Mucosa of descending colon (tissue), 3 donors: Measurements from ENCODE around the gene VWA3A. TPM values are rescaled to one million over a fixed set of nuclear protein-coding genes. Genes with fewer than 3 reads are reported as not detected.
"Not testable (repeated sequence)": the region's sequence is repeated elsewhere in the genome, so short reads cannot be mapped to it uniquely, and the experiment has no call there.

ENCODE experiments used
- ATAC-seq: fragments of 200-7000 bp; cut with Tn5 transposase; one replicate; pipeline ENCODE4 v1.9.1; 2020; ENCODE audit warnings: mild to moderate bottlenecking, moderate library complexity
- DNase-seq, 3 donors: peaks; one replicate each; pipeline ENCODE4 v3.0.0-alpha.2; 2020
- H3K36me3 ChIP-seq: fragments of 200-600 bp; one replicate; pipeline ENCODE4 v1.8.0; 2021; ENCODE audit warnings: low read depth, mild to moderate bottlenecking
- H3K4me1 ChIP-seq: fragments of 200-600 bp; one replicate; pipeline ENCODE4 v1.8.0; 2021; ENCODE audit warnings: low read depth, mild to moderate bottlenecking
- H3K4me3 ChIP-seq: fragments of 200-600 bp; one replicate; pipeline ENCODE4 v1.8.0; 2021; ENCODE audit warnings: mild to moderate bottlenecking
- H3K9me3 ChIP-seq: fragments of 200-600 bp; one replicate; pipeline ENCODE4 v1.8.0; 2021; ENCODE audit warnings: mild to moderate bottlenecking
- CTCF ChIP-seq: fragments of 200-600 bp; IDR thresholded peaks from one replicate; pipeline ENCODE4 v1.8.0; 2022; ENCODE audit warnings: antibody characterized with exemption, mild to moderate bottlenecking
- intact Hi-C, 2 donors: fragments of 100-400 bp; cut with DNase I in 1 of 2; cut with micrococcal nuclease in 1 of 2; formaldehyde crosslinking; loops; one replicate each; pipeline versions ENCODE4 v1.11.0 to v1.11.1; 2022; cut with DNase I, micrococcal nuclease
- long read RNA-seq, 2 donors: library from polyadenylated mRNA; unstranded; transcript quantifications; one replicate each; pipeline ENCODE4 v2.0.0, GENCODE V29; 2019 to 2021
- total RNA-seq, 3 donors: library from RNA; stranded (reverse); fragmentation: NEBNext Ultra II Directional in 2 of 3; extraction: Animal tissue kit (Norgen Biotek cat#: 25700) in 2 of 3; gene quantifications; one replicate each; pipeline versions ENCODE4 v1.2.1 to v1.2.4, GENCODE V29; 2021 to 2023
- donor health status: DM: no; HTN: no; CAD: no; lungs with moderate emphysema.
- donor health status: DM: no; HTN: no; CAD: no.
- donor health status: DM: no; HTN: yes; CAD: no.

Gene VWA3A, protein sequence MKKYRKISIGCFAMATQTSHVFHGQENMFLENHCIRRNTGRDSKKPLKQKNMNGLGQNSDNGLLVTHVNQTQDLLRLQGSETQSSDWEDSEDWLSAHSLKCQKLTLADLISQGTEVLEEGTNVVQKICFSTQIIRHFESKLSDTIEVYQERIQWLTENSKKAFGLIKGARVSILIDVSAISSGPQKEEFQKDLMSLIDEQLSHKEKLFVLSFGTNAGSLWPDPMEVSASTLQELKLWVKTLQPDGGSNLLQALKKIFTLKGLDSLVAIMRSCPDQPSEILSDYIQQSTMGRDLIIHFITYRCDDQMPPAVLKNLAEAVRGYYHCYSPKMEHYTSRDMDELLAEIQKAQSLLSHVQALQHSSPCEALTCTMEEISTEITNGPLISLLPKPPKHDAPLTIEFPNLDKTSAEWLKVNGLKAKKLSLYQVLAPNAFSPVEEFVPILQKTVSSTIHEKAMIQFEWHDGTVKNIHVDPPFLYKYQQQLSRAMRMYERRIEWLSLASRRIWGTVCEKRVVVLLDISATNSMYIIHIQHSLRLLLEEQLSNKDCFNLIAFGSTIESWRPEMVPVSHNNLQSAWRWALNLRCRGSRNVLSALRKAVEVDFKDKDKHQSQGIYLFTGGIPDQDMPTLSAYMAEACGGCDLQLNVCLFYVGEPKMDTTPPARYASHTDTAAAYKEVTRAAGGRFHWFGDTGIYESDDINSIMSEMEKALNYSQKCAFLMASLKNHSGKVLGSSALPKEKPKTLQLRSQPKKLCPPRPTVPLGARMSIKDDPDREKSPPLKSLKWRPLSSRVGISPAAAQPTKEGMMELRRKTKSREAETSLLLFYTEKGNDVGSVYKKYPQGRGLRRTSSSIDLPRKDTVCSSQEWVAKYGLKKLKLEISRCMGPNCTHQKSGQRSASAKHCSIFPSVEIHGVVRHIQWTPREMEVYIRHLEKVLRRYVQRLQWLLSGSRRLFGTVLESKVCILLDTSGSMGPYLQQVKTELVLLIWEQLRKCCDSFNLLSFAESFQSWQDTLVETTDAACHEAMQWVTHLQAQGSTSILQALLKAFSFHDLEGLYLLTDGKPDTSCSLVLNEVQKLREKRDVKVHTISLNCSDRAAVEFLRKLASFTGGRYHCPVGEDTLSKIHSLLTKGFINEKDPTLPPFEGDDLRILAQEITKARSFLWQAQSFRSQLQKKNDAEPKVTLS
- under 1 TPM in 2 of 3 donors, not detected in 1; 0.44 to 0.46 TPM for total RNA-seq
- long read RNA-seq, donor 1 = 0 reads
- long read RNA-seq, donor 2 = 0 reads

GRCh38 chr16:22092143-22092933, at the start of gene VWA3A:
TSS of gene VWA3A (plus strand) at chr16:22092541. CDS start at chr16:22092638, 97 bp downstream.
- H3K36me3 ChIP-seq = no peaks in the 10 kb centered on the region
- H3K4me3 ChIP-seq = no peak within 1 kb of the TSS
- no peaks in the 10 kb centered on the region for H3K9me3 ChIP-seq
- intact Hi-C loops = no loop called here
- H3K4me1 ChIP-seq = no peaks in the 10 kb centered on the region
- ATAC-seq (peak; percentile 24), DNase-seq (no peak)
- TF ChIP-seq CTCF = no peak

- DNase-seq, H3K4me3 ChIP-seq, H3K36me3 ChIP-seq, H3K9me3 ChIP-seq, H3K4me1 ChIP-seq, ATAC-seq, intact Hi-C loops: not testable (repeated sequence)
These were observed 48.5 kb upstream of the VWA3A start for GRCh38 chr16:22043882-22044281.

DNA sequence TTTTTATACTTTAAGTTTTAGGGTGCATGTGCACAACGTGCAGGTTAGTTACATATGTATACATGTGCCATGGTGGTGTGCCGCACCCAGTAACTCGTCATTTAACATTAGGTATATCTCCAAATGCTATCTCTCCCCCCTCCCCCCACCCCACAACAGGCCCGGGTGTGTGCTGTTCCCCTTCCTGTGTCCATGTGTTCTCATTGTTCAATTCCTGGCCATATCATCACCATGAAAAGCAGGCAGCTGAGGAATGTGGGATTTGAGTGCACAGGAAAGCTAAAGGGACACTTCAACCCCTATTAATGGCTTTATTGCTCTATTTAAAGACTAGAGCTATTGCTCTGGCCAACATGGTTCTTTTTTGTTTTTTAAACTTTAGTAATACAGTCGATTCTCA, 46.5 kb upstream of the VWA3A start:
- DNase-seq, H3K4me3 ChIP-seq, H3K36me3 ChIP-seq, H3K4me1 ChIP-seq, ATAC-seq, intact Hi-C loops, H3K9me3 ChIP-seq: not testable (repeated sequence)

- no peak for DNase-seq
- intact Hi-C loops = no loop called here
- Histone ChIP-seq H3K4me3 (no peak overlapping the region), H3K4me1 (no peaks in the 10 kb centered on the region), H3K36me3 (no peaks in the 10 kb centered on the region), H3K9me3 (no peaks in the 10 kb centered on the region)
- ATAC-seq = no peak
- no peak for TF ChIP-seq CTCF
These were observed 41.4 kb upstream of the VWA3A start for GRCh38 chr16:22050963-22051362.

DNA sequence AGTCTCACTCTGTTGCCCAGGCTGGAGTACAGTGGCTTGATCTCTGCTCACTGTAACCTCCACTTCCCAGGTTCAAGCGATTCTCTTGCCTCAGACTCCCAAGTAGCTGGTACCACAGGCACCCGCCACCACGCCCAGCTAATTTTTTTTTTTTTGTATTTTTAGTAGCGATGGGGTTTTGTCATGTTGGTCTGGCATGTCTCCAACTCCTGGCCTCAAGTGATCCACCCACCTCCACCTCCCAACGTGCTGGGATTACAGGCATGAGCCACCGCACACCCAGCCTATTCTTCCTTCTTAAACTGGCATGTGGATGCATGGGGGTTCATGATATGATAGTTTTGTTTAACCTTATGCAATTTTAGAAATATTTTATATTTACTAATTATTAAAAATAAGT, 39.4 kb upstream of the VWA3A start:
- intact Hi-C loops = no loop called here
- H3K36me3 ChIP-seq = no peaks in the 10 kb centered on the region
- no peaks in the 10 kb centered on the region for H3K4me1 ChIP-seq
- DNase-seq (no peak), ATAC-seq (no peak)
- TF ChIP-seq CTCF = no peak
- no peaks in the 10 kb centered on the region for H3K9me3 ChIP-seq
- H3K4me3 ChIP-seq = no peak overlapping the region

DNA sequence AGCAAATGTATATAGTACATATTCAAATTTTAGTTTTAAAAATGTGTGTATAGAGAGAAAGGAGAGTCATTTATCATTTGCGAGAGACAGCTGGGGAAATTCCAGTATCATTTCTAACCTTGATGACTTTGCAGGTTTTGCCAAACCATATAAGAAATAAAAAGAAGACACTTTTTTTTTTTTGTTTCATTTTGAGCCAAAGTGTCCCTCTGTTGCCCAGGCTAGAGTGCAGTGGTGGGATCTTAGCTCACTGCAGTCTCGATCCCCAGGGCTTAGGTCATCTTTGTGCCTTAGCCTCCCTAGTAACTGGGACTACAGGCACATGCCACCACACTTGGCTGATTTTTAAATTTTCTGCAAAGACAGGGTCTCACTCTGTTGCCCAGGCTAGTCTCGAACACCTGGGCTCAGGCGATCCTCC, 38.4 kb upstream of the VWA3A start:
- intact Hi-C loops = no loop called here

More for the DNA sequence above, 38.4 kb upstream of the VWA3A start:
- no peak for TF ChIP-seq CTCF
- H3K4me3 ChIP-seq = no peak overlapping the region
- no peaks in the 10 kb centered on the region for H3K36me3 ChIP-seq
- no peak for DNase-seq
- no peak for ATAC-seq
- H3K4me1 ChIP-seq = no peaks in the 10 kb centered on the region
- no peaks in the 10 kb centered on the region for H3K9me3 ChIP-seq
